ENCODE results near the gene COPS7B. TPM values are rescaled to one million over a fixed set of nuclear protein-coding genes. Genes with fewer than 3 reads are reported as not detected.

The COPS7B gene
- total RNA-seq, 1 experiment from 2014 or later, result 67.6 TPM

DNA sequence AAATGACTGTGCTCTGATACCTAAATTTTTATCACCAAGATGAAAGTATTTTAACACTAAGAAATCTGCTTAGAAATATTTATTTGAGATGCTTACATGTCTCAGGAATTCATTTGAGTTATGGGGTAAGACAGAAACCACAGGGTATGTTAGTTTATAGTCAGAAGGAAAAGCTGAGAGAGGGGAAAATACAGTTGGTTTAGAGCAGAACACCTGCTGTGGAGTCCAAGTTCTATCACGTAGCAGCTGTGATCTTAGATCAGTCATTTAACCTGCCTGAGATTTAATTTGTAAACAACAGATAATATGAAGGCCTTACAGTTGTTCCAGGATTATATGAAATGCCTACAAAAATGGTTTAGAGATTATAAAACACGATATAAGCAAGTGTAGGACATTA is 34.2 kb upstream of the COPS7B start:
- Histone ChIP-seq H3K36me3 (ENCODE audit: insufficient read depth, low read length) (no peaks in the 10 kb centered on the region), H3K4me1 (ENCODE audit: low read length) (peaks cover 26% of the 10 kb centered on the region), H3K9me2 (replicated peaks; ENCODE audit: insufficient read depth, low read length) (no peaks in the 10 kb centered on the region), H3K27me3 (ENCODE audit: low read length) (no peaks in the 10 kb centered on the region), H3K27ac (ENCODE audit: low read length) (no peak overlapping the region), H3K4me3 (ENCODE audit: low read length) (no peak overlapping the region), H3K9me3 (ENCODE audit: low read length) (no peaks in the 10 kb centered on the region), H3K4me2 (ENCODE audit: low read depth, low read length, poor library complexity, severe bottlenecking) (no peak overlapping the region), H2AFZ (ENCODE audit: low read length) (no peak overlapping the region), H3K9ac (ENCODE audit: low read length) (no peak overlapping the region), H4K20me1 (ENCODE audit: insufficient read depth, low read depth, low read length) (no peaks in the 10 kb centered on the region), H3K79me2 (ENCODE audit: low read length) (peaks cover 34% of the 10 kb centered on the region)
- no peak for DNase-seq

DNA sequence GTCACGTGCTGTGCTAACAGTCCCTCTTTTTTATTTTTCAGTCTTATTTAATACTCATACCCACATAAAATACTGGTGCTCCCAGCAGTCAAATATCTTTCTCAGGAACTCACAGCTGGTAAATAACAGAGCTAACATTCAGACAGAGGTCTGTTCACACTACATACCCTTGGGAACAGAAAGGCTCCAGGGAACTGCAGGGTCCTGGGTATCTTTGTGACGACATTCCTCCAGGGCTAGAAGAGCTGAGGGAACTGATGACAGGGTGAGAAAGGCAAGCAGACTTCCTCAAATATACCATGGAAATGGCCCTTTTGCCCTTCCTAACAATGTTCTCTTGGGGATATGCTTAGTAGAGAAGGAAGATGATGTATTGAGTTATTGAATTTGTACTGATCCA is 24.5 kb upstream of the COPS7B start:
- Histone ChIP-seq H3K4me3 (ENCODE audit: low read length) (no peak overlapping the region), H3K4me2 (ENCODE audit: low read depth, low read length, poor library complexity, severe bottlenecking) (no peak overlapping the region), H3K9ac (ENCODE audit: low read length) (no peak overlapping the region), H3K4me1 (ENCODE audit: low read length) (peaks cover 26% of the 10 kb centered on the region), H3K27me3 (ENCODE audit: low read length) (no peaks in the 10 kb centered on the region), H4K20me1 (ENCODE audit: insufficient read depth, low read depth, low read length) (no peaks in the 10 kb centered on the region), H2AFZ (ENCODE audit: low read length) (no peak overlapping the region), H3K9me3 (ENCODE audit: low read length) (no peaks in the 10 kb centered on the region), H3K36me3 (ENCODE audit: insufficient read depth, low read length) (no peaks in the 10 kb centered on the region), H3K79me2 (ENCODE audit: low read length) (peaks cover 81% of the 10 kb centered on the region), H3K27ac (ENCODE audit: low read length) (no peak overlapping the region), H3K9me2 (replicated peaks; ENCODE audit: insufficient read depth, low read length) (no peaks in the 10 kb centered on the region)
- no peak for DNase-seq

DNA sequence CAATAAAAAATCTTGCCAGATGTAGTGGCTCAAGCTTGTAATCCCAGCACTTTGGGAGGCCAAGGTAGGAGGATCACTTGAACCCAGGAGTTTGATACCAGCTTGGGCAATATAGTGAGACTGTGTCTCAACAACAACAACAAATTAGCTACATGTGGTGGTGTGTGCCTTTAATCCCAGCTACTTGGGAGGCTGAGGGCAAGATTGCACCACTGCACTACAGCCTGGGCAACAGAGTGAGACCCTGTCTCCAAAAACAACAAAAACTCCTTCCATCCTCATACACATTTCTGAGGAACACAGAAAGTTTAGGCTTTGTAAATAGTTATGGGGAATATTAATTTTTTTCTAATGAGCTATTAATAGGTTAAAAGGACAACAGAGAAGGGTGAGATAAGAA is 22.1 kb upstream of the COPS7B start:
- no peaks in the 10 kb centered on the region for H3K9me3 ChIP-seq (ENCODE audit: low read length)
- DNase-seq, result no peak
- H3K36me3 ChIP-seq (ENCODE audit: insufficient read depth, low read length), result no peaks in the 10 kb centered on the region
- no peaks in the 10 kb centered on the region for H3K9me2 ChIP-seq (replicated peaks; ENCODE audit: insufficient read depth, low read length)
- peaks cover 19% of the 10 kb centered on the region for H3K4me1 ChIP-seq (ENCODE audit: low read length)
- H3K4me3 ChIP-seq (ENCODE audit: low read length), result no peak overlapping the region
- no peak overlapping the region for H3K27ac ChIP-seq (ENCODE audit: low read length)
- H4K20me1 ChIP-seq (ENCODE audit: insufficient read depth, low read depth, low read length), result no peaks in the 10 kb centered on the region
- no peak overlapping the region for H3K9ac ChIP-seq (ENCODE audit: low read length)
- no peak overlapping the region for H2AFZ ChIP-seq (ENCODE audit: low read length)
- H3K27me3 ChIP-seq (ENCODE audit: low read length), result no peaks in the 10 kb centered on the region
- H3K79me2 ChIP-seq (ENCODE audit: low read length), result peaks cover 77% of the 10 kb centered on the region
- H3K4me2 ChIP-seq (ENCODE audit: low read depth, low read length, poor library complexity, severe bottlenecking), result no peak overlapping the region

DNA sequence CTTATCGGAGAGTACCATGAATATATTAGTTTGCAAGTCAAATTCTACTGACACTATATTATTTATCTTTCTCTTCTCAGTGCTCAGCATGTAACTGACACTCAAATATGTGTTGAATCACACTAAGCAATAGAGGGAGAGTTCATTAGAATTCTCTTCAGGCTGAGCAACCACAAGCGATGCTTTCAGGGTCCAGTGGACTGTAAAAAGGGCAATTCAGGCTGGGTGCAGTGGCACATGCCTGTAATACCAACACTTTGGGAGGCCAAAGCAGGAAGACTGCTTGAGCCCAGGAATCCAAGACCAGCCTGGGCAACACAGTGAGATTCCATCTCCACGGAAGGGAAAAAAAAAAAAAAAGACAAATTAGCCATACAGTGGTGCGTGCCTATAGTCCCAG is 21.5 kb upstream of the COPS7B start:
- Histone ChIP-seq H3K79me2 (ENCODE audit: low read length) (peaks cover 77% of the 10 kb centered on the region), H3K36me3 (ENCODE audit: insufficient read depth, low read length) (no peaks in the 10 kb centered on the region; the same call in 1 of the 2 replicates), H3K27ac (ENCODE audit: low read length) (no peak overlapping the region), H4K20me1 (ENCODE audit: insufficient read depth, low read depth, low read length) (no peaks in the 10 kb centered on the region), H3K27me3 (ENCODE audit: low read length) (no peaks in the 10 kb centered on the region), H3K9me2 (replicated peaks; ENCODE audit: insufficient read depth, low read length) (no peaks in the 10 kb centered on the region), H3K4me1 (ENCODE audit: low read length) (peaks cover 18% of the 10 kb centered on the region), H3K9me3 (ENCODE audit: low read length) (no peaks in the 10 kb centered on the region), H3K9ac (ENCODE audit: low read length) (no peak overlapping the region), H2AFZ (ENCODE audit: low read length) (no peak overlapping the region), H3K4me2 (ENCODE audit: low read depth, low read length, poor library complexity, severe bottlenecking) (no peak overlapping the region), H3K4me3 (ENCODE audit: low read length) (no peak overlapping the region)
- no peak for DNase-seq

DNA sequence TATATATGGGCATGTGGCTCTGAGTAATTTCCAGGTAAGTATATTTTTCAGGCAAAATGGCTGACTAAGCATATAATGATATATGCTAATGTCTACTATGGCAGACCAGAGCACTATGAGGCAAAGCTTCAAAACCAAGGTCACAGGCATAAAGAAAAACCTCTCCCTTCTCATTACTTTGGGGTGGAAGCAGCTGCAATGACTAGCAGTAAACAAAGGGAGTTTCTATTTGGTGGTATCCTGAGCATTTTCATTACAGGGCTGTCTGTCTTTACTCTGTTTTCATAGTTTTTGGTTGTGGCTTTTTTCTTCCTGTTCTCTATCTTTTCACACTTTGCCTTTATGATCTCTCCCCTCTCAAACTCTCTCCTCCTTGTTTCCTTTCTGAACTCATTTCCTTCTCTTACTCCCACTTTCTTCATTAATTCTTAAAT is 20.7 kb upstream of the COPS7B start:
- no peak for DNase-seq
- Histone ChIP-seq H3K27ac (ENCODE audit: low read length) (peak overlapping the region; percentile 7; the same call in 1 of the 2 replicates), H3K4me2 (ENCODE audit: low read depth, low read length, poor library complexity, severe bottlenecking) (no peak overlapping the region), H3K36me3 (ENCODE audit: insufficient read depth, low read length) (no peaks in the 10 kb centered on the region; the same call in 1 of the 2 replicates), H2AFZ (ENCODE audit: low read length) (no peak overlapping the region), H4K20me1 (ENCODE audit: insufficient read depth, low read depth, low read length) (no peaks in the 10 kb centered on the region), H3K79me2 (ENCODE audit: low read length) (peaks cover 77% of the 10 kb centered on the region), H3K4me1 (ENCODE audit: low read length) (peaks cover 20% of the 10 kb centered on the region), H3K4me3 (ENCODE audit: low read length) (no peak overlapping the region), H3K9me3 (ENCODE audit: low read length) (no peaks in the 10 kb centered on the region), H3K27me3 (ENCODE audit: low read length) (no peaks in the 10 kb centered on the region), H3K9me2 (replicated peaks; ENCODE audit: insufficient read depth, low read length) (no peaks in the 10 kb centered on the region), H3K9ac (ENCODE audit: low read length) (no peak overlapping the region)

DNA sequence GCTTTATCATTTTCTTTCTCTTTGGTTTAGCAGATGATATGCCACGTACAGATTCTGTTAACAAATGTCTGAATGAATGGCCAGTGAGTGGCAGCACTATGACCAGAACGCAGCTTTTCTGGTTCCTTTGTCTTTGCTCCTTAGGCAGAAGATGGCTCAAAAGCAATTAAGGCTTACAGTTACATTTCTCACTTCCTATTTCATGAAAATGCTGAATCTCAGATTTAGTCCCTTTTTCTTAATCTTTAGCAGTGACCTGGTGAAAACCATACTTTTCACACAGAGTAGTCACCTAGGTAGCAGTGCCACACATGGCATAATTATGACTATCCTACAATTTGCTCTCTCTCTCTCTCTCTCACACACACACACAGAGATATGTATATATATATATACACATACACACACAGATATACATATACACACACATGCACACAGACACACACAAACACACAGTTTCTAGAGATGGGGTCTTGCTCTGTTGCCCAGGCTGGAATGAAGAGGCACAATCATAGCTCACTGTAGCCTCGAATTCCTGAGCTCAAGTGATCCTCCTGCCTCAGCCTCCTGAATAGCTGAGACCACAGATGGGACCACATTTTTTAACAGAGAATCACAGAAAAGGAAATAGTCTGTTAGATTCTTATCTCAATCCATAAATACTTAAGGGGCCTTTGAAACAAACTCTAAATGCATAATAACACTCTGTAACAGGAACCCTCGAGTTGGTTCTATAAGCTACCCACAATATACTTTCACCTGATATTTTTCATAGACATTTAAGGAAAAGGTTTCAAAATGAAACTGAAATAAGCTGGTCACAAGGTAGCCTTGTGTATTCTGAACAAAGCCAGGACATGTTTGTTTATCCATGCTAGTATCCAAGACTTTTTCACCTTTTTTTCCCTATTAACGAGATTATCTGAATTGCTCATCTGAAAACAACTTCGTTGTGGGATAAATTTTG is 16.8 kb upstream of the COPS7B start:
- DNase-seq, result no peak
- no peak overlapping the region for H3K9ac ChIP-seq (ENCODE audit: low read length)
- no peaks in the 10 kb centered on the region; the same call in 1 of the 2 replicates for H3K36me3 ChIP-seq (ENCODE audit: insufficient read depth, low read length)
- H3K27ac ChIP-seq (ENCODE audit: low read length), result no peak overlapping the region
- H3K9me2 ChIP-seq (replicated peaks; ENCODE audit: insufficient read depth, low read length), result no peaks in the 10 kb centered on the region
- H3K4me2 ChIP-seq (ENCODE audit: low read depth, low read length, poor library complexity, severe bottlenecking), result no peak overlapping the region
- H3K27me3 ChIP-seq (ENCODE audit: low read length), result no peaks in the 10 kb centered on the region
- H4K20me1 ChIP-seq (ENCODE audit: insufficient read depth, low read depth, low read length), result no peaks in the 10 kb centered on the region
- no peak overlapping the region for H2AFZ ChIP-seq (ENCODE audit: low read length)
- peaks cover 38% of the 10 kb centered on the region for H3K4me1 ChIP-seq (ENCODE audit: low read length)
- H3K79me2 ChIP-seq (ENCODE audit: low read length), result peaks cover 81% of the 10 kb centered on the region
- H3K9me3 ChIP-seq (ENCODE audit: low read length), result no peaks in the 10 kb centered on the region
- H3K4me3 ChIP-seq (ENCODE audit: low read length), result no peak overlapping the region

DNA sequence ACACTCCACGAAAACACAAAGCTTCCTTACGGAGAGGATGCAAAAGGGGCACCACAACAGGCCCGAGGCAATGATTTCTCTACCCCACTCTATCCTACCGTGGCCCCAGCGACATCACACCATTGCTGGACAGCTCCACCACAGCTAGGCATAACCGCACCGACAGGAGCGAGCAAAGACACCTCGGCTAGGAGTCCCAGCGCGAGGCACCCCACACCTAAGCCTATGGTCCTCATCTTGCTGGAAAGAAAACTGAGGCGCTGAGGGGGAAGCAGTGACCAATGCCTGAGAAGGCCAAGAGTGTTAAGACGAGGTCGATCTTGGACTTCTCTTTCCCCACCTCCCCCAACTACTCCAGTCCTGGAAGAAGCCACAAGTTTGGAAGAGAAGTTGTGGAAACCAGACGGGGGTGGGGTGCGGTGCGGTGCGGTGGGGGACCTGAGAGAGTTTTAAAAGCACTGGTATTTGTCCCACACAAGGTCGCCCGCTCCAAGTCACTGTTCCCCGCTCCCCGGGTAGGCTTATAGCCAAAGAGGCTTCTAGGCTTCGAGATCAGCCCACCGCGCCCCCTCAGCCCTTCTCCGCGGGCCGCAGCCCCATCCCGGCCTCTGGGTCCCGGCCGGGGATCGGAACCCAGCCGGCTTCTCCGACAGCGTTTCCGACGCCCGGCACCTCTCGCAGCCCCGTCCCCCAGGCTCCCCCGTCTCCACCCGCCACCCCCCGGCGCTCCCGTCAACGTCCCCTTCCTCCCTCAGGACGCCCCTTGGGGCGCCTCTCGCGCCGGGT is 5.9 kb upstream of the COPS7B start:
- H4K20me1 ChIP-seq (ENCODE audit: insufficient read depth, low read depth, low read length), result no peaks in the 10 kb centered on the region; the same call in 1 of the 2 replicates
- peaks cover 93% of the 10 kb centered on the region for H3K79me2 ChIP-seq (ENCODE audit: low read length)
- peak overlapping the region; percentile 94 for H3K4me2 ChIP-seq (ENCODE audit: low read depth, low read length, poor library complexity, severe bottlenecking)
- H2AFZ ChIP-seq (ENCODE audit: low read length), result no peak overlapping the region
- H3K27me3 ChIP-seq (ENCODE audit: low read length), result no peaks in the 10 kb centered on the region
- H3K9ac ChIP-seq (ENCODE audit: low read length), result peak overlapping the region; percentile 86
- peaks cover 12% of the 10 kb centered on the region; the same call in 1 of the 2 replicates for H3K36me3 ChIP-seq (ENCODE audit: insufficient read depth, low read length)
- no peaks in the 10 kb centered on the region for H3K9me2 ChIP-seq (replicated peaks; ENCODE audit: insufficient read depth, low read length)
- peaks cover 40% of the 10 kb centered on the region for H3K4me1 ChIP-seq (ENCODE audit: low read length)
- DNase-seq, result peak; percentile 76
- no peaks in the 10 kb centered on the region for H3K9me3 ChIP-seq (ENCODE audit: low read length)
- peak overlapping the region; percentile 86 for H3K4me3 ChIP-seq (ENCODE audit: low read length)
- H3K27ac ChIP-seq (ENCODE audit: low read length), result peak overlapping the region; percentile 25

All from Karpas-422 (cell line).